ENCODE data around the gene RHEBL1. TPM values are rescaled to one million over a fixed set of nuclear protein-coding genes. Genes with fewer than 3 reads are reported as not detected.
A peak's percentile ranks its signal among the peaks of the same experiment; 100 is the strongest.

The RHEBL1 gene
- total and polyA plus RNA-seq, 3 experiments from 2014 or later, result 8.0 to 10.2 (median 10.1) TPM

DNA sequence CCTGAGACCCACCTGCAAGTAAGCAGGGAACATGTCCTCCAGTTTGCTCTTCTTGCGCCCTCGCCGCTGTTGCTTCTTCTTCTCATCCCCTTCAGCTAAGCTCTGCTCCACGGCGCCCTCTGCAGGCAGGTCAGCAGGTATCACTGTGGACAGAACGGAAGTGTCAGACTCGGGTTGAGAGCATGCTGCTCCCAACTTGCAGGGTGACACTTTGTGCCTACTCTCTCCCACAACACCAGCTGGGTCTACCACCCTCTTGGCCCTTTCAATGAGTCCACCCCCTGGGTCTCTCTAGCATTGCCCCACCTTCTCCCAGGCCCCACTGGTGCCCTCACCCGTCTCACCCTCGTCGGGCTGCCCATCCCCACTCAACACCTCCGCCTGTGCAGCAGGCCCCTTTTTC is 25.9 kb downstream of the RHEBL1 start:
- Mint-ChIP-seq H3K4me1 (peaks cover 8 to 16% (median 12%) of the 10 kb centered on the region in 3 donors), H3K9me3 (no peaks in the 10 kb centered on the region), H3K27me3 (no peaks in the 10 kb centered on the region), H3K4me3 (peak overlapping the region in 2 of 7 donors; percentile 18 to 57), H3K27ac (peak overlapping the region; percentile 62 to 97 (median 94)), H3K36me3 (peaks cover 15 to 96% (median 21%) of the 10 kb centered on the region in 3 donors)
- no peak overlapping the region for H3K4me3 ChIP-seq (ENCODE audit: low read length)
- peak overlapping the region; percentile 18 for H3K27ac ChIP-seq (ENCODE audit: low read depth, low read length)
- no peaks in the 10 kb centered on the region for H3K4me1 ChIP-seq (ENCODE audit: insufficient read depth, low read length)
- ChIA-PET POLR2A (no interaction called here), CTCF (interaction anchor here (0.7 to 3.0 kb wide), 22 partner anchors 11 to 191 kb away, joined by 3 to 18 read pairs (median 3); partner anchors contain the start of genes ARF3, DDN, FKBP11 and RHEBL1)
- H3K36me3 ChIP-seq (ENCODE audit: insufficient read depth, low read length), result peaks cover 76% of the 10 kb centered on the region
- H3K9me3 ChIP-seq (ENCODE audit: low read length), result no peaks in the 10 kb centered on the region
- H3K27me3 ChIP-seq (ENCODE audit: insufficient read depth, low read length, poor library complexity, severe bottlenecking), result no peaks in the 10 kb centered on the region
- DNase-seq, result peak; percentile 73 to 91 (median 78)

DNA sequence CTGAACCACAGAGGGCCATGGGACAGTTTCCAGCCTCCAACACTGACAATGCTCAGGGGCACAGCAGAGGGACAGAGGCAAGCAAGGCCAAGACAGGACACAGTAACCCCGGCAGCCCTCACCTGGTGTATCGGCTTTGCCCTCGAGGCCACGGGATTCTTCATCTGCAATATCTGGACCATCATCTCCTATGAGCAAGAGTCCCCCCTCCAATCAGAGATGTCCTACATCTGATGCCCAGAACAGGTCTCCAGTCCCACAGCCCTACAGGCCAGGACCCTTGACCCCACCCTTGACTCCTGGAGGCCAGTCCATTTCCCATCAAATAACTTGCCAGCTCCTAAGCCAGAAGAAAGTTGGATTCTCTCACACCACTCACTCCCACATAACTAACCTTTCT is 26.5 kb downstream of the RHEBL1 start:
- H3K4me1 ChIP-seq (ENCODE audit: insufficient read depth, low read length), result no peaks in the 10 kb centered on the region
- peaks cover 76% of the 10 kb centered on the region for H3K36me3 ChIP-seq (ENCODE audit: insufficient read depth, low read length)
- H3K27me3 ChIP-seq (ENCODE audit: insufficient read depth, low read length, poor library complexity, severe bottlenecking), result no peaks in the 10 kb centered on the region
- H3K4me1 Mint-ChIP-seq, result peaks cover 8 to 16% (median 12%) of the 10 kb centered on the region in 3 donors
- H3K9me3 ChIP-seq (ENCODE audit: low read length), result no peaks in the 10 kb centered on the region
- POLR2A ChIA-PET, result no interaction called here
- peak overlapping the region in 7 of 8 donors; percentile 62 to 97 (median 94) for H3K27ac Mint-ChIP-seq
- no peaks in the 10 kb centered on the region for H3K9me3 Mint-ChIP-seq
- no peak overlapping the region for H3K4me3 ChIP-seq (ENCODE audit: low read length)
- no peak overlapping the region for H3K27ac ChIP-seq (ENCODE audit: low read depth, low read length)
- no peaks in the 10 kb centered on the region for H3K27me3 Mint-ChIP-seq
- CTCF ChIA-PET, result interaction anchor here (0.7 to 3.0 kb wide), 20 partner anchors 10 to 190 kb away, joined by 3 to 18 read pairs (median 3); partner anchors contain the start of genes ARF3, DDN, FKBP11 and RHEBL1
- peaks cover 13 to 96% (median 20%) of the 10 kb centered on the region in 3 donors for H3K36me3 Mint-ChIP-seq
- no peak overlapping the region for H3K4me3 Mint-ChIP-seq
- no peak for DNase-seq

DNA sequence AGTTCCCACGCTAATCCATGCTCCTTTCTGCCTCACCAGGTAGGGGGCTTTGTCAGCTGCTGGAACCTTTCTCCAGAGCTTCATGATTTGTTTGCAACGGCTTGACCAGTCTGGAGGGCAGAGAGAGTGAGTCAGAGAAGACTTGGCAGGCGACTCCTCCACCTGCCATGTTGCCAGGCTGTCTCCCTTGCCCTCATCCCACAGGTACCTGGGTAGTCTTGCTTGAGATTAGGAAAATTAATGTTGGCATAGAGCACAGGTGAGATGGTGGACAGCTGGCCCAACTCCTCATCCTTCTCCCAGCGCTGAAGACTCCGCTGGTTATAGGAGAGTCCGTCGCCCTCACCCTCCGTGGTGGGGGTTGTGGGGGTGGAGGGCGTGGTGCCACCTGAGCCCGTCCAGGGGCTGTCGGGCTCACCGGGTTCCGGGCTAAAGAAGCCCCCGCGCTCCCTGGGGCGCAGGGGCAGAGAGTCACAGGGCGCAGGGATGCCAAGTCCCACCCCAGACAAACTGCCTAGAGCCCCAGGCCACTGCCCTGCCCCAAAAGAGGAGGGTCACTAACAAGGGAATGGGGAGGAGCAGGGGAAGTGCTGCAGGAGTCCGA is 27.8 kb downstream of the RHEBL1 start:
- peaks cover 72% of the 10 kb centered on the region for H3K36me3 ChIP-seq (ENCODE audit: insufficient read depth, low read length)
- CTCF ChIA-PET, result interaction anchor here (0.8 to 2.4 kb wide), 2 partner anchors 27 to 46 kb away, joined by 3 to 13 read pairs; partner anchors contain the start of gene RHEBL1
- POLR2A ChIA-PET, result no interaction called here
- DNase-seq, result no peak
- peaks cover 10 to 98% (median 14%) of the 10 kb centered on the region in 3 donors for H3K36me3 Mint-ChIP-seq
- peaks cover 8 to 16% (median 12%) of the 10 kb centered on the region in 3 donors for H3K4me1 Mint-ChIP-seq
- no peaks in the 10 kb centered on the region for H3K9me3 ChIP-seq (ENCODE audit: low read length)
- no peak overlapping the region for H3K4me3 ChIP-seq (ENCODE audit: low read length)
- H3K4me1 ChIP-seq (ENCODE audit: insufficient read depth, low read length), result no peaks in the 10 kb centered on the region
- no peaks in the 10 kb centered on the region for H3K9me3 Mint-ChIP-seq
- no peak overlapping the region for H3K4me3 Mint-ChIP-seq
- peak overlapping the region in 7 of 8 donors; percentile 3 to 79 (median 54) for H3K27ac Mint-ChIP-seq
- no peaks in the 10 kb centered on the region for H3K27me3 Mint-ChIP-seq
- no peaks in the 10 kb centered on the region for H3K27me3 ChIP-seq (ENCODE audit: insufficient read depth, low read length, poor library complexity, severe bottlenecking)
- H3K27ac ChIP-seq (ENCODE audit: low read depth, low read length), result no peak overlapping the region

DNA sequence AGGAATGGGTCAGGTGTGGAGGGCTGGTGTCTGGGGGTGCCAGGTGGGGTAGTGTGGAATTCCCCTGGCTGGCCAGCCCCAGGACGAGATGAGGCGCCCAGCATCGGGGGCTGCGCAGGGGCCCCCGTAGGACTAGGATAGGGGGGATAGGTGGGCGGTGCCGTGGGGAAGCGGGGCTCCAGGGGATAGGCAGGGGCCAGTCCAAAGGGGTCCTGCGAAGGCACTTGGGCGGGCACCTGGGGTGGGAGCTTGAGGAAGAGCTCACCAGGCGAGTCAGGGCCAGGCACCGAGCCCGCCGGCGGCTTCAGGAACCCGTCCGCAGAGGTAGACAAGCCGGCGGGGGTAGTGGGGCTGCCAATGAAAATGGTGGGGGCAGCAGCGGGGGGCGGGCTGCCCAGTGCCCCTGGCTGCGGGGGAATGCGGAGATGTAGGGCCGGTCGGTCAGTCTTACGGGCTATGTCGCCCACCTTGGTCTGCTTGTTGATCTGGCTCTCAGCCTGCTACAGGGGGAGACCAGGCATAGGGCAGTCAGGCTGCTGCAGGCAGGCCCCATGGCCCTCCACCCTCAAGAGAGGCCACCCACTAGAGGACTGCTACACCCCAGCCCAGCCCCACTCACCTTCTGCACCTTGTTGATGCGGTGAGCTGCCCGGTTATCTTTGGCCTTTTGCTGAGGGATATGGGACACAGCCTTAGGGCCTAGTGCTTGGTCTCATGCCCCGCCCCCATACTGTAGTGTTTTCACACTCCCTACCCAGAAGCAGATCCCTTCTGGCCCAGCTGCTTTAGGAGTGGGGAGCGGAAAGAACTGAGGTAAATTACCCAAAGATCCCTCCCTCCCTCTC is 28.5 kb downstream of the RHEBL1 start:
- no peak for DNase-seq
- no peaks in the 10 kb centered on the region for H3K27me3 Mint-ChIP-seq
- ChIA-PET POLR2A (no interaction called here), CTCF (interaction anchor here (0.8 to 2.6 kb wide), 2 partner anchors 28 to 44 kb away, joined by 3 to 8 read pairs; partner anchors contain the start of gene RHEBL1)
- H3K4me3 Mint-ChIP-seq, result no peak overlapping the region
- H3K4me3 ChIP-seq (ENCODE audit: low read length), result no peak overlapping the region
- no peak overlapping the region for H3K27ac ChIP-seq (ENCODE audit: low read depth, low read length)
- no peaks in the 10 kb centered on the region for H3K4me1 ChIP-seq (ENCODE audit: insufficient read depth, low read length)
- peak overlapping the region in 3 of 8 donors; percentile 9 to 74 (median 17) for H3K27ac Mint-ChIP-seq
- H3K9me3 ChIP-seq (ENCODE audit: low read length), result no peaks in the 10 kb centered on the region
- H3K27me3 ChIP-seq (ENCODE audit: insufficient read depth, low read length, poor library complexity, severe bottlenecking), result no peaks in the 10 kb centered on the region
- H3K9me3 Mint-ChIP-seq, result no peaks in the 10 kb centered on the region
- peaks cover 74% of the 10 kb centered on the region for H3K36me3 ChIP-seq (ENCODE audit: insufficient read depth, low read length)
- H3K4me1 Mint-ChIP-seq, result peaks cover 10 to 16% (median 12%) of the 10 kb centered on the region in 3 donors
- peaks cover 10 to 95% (median 17%) of the 10 kb centered on the region in 3 donors for H3K36me3 Mint-ChIP-seq

DNA sequence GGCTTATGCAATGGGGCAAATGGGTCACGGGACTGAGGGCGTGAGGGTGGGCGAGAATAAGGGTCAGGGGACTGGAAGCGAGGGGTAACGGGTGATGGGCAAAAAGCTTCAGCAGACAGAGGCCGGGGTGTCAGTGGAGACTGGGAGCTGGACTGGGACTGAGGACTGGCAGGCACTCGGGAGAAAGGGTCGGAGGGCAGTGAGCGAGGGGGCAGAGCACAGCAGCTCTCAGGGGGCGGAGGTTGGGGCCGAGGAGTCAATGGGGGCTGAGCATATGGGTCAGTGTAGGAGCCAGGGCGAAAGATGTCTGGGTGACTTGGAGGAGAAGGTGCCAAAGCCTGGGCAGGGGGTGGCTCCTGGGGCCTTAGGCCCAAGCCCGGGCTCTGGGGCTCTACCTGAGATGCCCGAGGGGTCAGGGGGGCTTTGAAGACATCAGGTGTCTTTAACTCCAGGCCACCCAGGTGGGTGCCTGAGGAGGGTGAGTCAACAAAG is 29.4 kb downstream of the RHEBL1 start:
- Mint-ChIP-seq H3K27me3 (no peaks in the 10 kb centered on the region), H3K27ac (peak overlapping the region in 5 of 8 donors; percentile 17 to 84 (median 63)), H3K4me3 (no peak overlapping the region), H3K4me1 (peaks cover 10 to 16% (median 16%) of the 10 kb centered on the region in 3 donors), H3K9me3 (no peaks in the 10 kb centered on the region), H3K36me3 (peaks cover 5 to 93% (median 14%) of the 10 kb centered on the region in 3 donors)
- no peaks in the 10 kb centered on the region for H3K9me3 ChIP-seq (ENCODE audit: low read length)
- peaks cover 65% of the 10 kb centered on the region for H3K36me3 ChIP-seq (ENCODE audit: insufficient read depth, low read length)
- no peak for DNase-seq
- no peak overlapping the region for H3K27ac ChIP-seq (ENCODE audit: low read depth, low read length)
- H3K4me3 ChIP-seq (ENCODE audit: low read length), result no peak overlapping the region
- no peaks in the 10 kb centered on the region for H3K27me3 ChIP-seq (ENCODE audit: insufficient read depth, low read length, poor library complexity, severe bottlenecking)
- H3K4me1 ChIP-seq (ENCODE audit: insufficient read depth, low read length), result no peaks in the 10 kb centered on the region
- ChIA-PET CTCF (interaction anchor here (0.8 to 2.6 kb wide), 3 partner anchors 9 to 58 kb away, joined by 3 to 8 read pairs (median 3); no protein-coding TSS in a partner anchor), POLR2A (no interaction called here)

DNA sequence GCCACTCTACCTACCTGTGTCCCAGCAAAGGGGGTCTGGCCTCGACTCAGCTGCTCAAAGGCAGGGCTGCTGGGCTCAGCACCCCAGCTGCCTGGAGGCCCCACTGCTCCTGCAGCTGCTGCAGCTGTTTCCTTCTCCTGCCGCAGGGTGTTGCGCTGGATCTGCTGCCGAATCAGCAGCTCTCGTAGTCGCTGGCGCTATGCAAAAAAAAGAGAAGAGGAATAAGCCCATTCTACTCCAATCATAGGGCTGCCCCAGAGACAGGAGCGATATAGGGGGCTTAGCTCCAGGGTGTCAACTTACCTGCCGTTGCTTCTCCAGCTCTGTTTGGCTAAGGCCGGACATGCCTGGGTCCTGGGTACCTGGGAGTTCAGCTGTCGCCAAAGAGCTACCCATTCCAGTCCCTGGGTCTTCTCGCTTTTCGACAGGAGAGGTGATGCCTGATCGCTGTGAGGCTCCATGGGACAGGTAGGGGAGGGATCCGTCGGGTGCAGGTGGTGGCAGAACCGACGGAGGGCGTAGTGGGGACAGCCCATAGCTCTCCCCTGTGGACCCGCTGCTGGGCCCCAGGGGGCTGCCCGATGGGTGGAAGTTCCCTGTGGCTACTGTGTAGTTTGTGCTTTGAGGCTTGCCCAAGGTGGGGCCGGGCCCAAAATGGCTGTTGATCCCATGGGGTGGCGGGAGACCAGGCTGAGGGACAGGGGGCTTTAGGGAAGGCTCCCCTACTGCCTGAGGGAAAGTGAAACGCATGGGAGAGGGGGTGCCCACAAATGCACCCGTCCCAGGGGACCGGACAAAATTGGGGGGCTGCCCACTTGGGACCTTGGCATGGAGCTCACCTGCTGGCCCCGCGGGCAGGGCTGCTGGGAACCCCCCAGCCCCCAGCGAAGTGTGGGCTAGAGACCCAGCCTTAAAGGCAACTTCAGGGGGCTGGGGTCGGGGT is 30.1 kb downstream of the RHEBL1 start:
- CTCF ChIA-PET, result interaction anchor here (0.8 to 2.6 kb wide), 5 partner anchors 8 to 59 kb away, joined by 3 to 8 read pairs (median 3); no protein-coding TSS in a partner anchor
- no peaks in the 10 kb centered on the region for H3K27me3 ChIP-seq (ENCODE audit: insufficient read depth, low read length, poor library complexity, severe bottlenecking)
- H3K36me3 ChIP-seq (ENCODE audit: insufficient read depth, low read length), result peaks cover 62% of the 10 kb centered on the region
- POLR2A ChIA-PET, result interaction anchor here (0.8 to 1.2 kb wide), 2 partner anchors 10 to 148 kb away, joined by 3 read pairs; no protein-coding TSS in a partner anchor
- peaks cover 5 to 94% (median 16%) of the 10 kb centered on the region in 3 donors for H3K36me3 Mint-ChIP-seq
- H3K4me1 Mint-ChIP-seq, result peaks cover 9 to 16% (median 15%) of the 10 kb centered on the region in 3 donors
- H3K27ac ChIP-seq (ENCODE audit: low read depth, low read length), result no peak overlapping the region
- peak overlapping the region in 1 of 8 donors; percentile 90 for H3K27ac Mint-ChIP-seq
- H3K9me3 ChIP-seq (ENCODE audit: low read length), result no peaks in the 10 kb centered on the region
- no peak for DNase-seq
- H3K27me3 Mint-ChIP-seq, result no peaks in the 10 kb centered on the region
- H3K4me1 ChIP-seq (ENCODE audit: insufficient read depth, low read length), result no peaks in the 10 kb centered on the region
- H3K4me3 ChIP-seq (ENCODE audit: low read length), result no peak overlapping the region
- H3K9me3 Mint-ChIP-seq, result no peaks in the 10 kb centered on the region
- H3K4me3 Mint-ChIP-seq, result no peak overlapping the region
